HG03045 (cell line): ENCODE measurements around the gene CACNA1E.
"Not testable (repeated sequence)": the region's sequence is repeated elsewhere in the genome, so short reads cannot be mapped to it uniquely, and the experiment has no call there.

ENCODE experiments used
- ATAC-seq: cut with Tn5 transposase; IDR thresholded peaks from one replicate; pipeline ENCODE4 v1.9.1; 2021; ENCODE audit warnings: mild to moderate bottlenecking, moderate library complexity; ENCODE audit not compliant: unreplicated experiment

The CACNA1E gene

DNA sequence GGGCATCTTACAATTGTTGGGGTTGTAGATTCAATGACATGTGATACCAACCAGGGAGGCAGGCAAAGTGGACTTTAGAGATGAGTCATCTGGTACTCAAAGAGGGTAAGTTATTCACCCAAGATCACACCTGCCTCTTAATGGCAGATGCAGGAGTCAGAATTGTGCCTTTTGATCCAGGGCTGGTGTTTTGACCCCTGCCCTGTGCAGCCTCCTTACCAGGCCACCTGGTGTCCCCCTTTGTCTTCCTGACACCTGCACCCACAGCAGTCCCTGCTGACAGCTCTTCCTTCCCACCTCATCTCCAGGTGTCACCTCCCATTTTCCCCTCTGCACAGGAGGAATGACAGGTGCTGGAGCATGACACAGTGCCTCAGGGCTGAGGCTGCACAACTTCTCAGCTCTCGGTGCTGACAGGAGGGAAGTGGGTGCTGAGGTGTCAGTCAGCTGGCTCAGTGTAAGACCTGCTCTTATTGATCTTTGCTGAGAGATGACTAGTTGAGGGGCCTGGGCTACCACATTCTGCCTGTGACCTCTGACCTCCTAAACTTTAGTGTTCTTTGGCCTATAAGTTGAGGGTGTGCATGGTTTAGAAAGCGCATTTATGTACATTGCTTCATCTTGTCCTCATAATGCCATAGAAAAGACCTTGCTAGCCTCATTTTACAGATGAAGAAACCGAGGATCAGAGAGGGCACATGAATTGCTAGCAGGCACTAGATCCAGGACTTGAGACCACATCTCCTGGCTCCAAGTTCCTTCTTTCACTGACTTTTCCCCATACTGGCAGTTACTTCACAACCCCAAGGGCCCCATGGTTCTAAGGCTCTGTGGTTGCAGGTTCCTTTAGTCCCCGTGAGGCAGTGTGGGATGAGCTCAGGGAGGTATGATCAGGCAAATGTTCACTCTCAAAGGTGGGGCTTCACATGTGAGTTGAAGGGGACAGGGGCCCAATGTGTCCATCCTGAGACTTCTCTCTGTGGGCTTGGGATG is 31.3 kb downstream of the CACNA1E start:
- peak; percentile 61 for ATAC-seq

GRCh38 chr1:181516706-181517105 is 33.4 kb downstream of the CACNA1E start:
- ATAC-seq: no peak

DNA sequence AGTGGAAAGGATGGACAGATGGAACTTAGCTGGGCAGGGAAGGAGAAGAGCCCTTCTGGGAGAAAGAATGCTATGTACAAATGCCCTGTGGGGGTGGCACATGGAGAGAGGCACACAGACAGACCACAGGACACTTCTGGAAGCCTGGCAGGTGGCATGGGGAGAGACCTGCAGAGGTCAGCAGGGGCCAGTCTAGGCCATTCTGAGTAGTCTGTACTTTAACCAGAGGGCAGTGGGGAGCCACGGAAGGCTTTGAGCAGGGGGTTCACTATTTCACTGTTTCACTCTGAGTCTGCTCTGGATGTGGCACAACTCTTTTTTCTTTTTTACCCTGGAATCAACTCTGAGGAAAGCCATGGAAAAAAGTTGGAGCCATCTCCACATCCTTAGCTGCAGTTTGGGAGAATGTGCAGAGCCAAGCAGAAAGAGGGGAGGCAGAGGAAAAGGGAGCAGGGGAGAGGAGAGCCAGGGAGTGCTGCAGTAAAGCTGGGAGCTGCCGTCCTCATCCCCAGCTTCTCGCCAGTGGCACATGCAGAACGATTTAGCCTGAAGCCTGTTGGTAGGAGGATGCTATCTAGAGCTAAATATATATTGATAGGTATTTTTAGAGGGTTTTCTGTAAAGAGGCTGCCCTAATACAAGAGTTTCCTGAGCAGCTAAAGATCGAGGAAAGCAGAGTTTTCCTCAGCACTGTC is 34.0 kb downstream of the CACNA1E start:
- ATAC-seq: no peak

DNA sequence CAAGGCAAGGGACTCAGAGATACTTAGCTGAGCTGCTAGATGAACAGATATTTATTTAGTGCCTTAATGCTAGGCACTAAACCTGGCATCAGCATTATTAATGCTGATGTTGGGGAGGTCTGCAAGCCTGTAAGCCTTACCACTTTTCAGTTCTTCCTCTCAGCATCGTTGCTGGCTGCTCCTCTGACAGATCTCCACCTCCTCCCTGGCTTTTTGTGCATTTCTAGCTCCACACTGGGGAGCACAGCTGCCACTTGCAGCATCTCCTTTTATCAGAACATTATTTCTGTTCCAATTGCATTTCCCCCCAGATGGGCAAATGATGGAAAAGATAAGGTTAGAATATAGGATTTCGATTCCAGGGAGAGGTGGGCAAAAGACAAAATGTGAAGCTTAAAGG is 34.8 kb downstream of the CACNA1E start:
- ATAC-seq: no peak

DNA sequence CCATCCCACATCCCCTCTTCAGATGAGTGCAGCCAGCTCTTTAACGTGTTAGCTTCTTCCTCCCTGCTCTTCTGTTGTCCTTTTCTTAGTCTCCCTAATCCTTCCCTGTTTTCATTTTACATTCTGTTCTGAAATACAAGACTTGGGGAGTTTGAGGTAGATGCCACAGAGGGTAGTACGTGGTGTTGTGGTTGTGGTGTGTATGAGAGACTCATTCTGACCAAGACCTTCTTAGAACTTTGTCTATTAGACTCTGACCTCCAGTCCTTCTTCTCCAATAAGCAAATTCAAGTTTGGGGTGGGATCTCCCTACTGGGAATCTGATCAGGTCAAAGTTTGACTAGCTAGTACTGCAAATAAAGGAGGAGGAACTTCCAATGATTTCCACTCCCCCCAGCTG is 39.5 kb downstream of the CACNA1E start:
- ATAC-seq: no peak

DNA sequence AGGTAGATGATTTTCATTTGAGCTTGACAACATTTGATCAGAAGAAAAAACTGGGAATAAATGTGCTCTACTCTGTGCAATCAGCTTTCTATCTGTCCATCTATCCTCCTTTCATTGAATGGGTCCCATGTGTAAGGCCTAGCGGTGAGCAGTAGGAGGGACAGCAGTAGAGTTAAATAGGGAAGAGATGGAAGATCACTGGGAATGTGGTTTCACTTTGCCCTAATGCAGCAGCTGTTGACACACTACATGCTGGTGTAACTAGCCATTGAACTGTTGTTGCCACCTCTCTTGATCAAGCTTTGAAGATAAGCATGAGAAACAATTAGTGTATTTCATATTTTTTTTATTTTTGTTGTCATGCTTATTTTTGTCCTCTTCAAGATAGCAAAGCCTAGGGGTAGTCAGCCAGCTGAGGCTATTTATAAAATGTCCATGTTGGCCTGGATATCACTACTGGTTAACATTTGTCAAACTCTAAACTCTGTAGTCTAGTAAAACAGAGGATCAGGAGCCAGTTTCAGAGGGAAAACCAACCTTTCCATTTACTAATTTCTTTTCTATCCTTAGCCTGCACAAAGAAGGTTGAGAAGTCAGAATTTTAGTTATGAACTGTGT is 41.9 kb downstream of the CACNA1E start:
- no peak for ATAC-seq

GRCh38 chr1:181528241-181528640 is 44.9 kb downstream of the CACNA1E start:
- ATAC-seq: not testable (repeated sequence)

GRCh38 chr1:181531441-181531840 is 48.1 kb downstream of the CACNA1E start:
- ATAC-seq: no peak

GRCh38 chr1:181531951-181532600 is 48.8 kb downstream of the CACNA1E start:
- no peak for ATAC-seq

GRCh38 chr1:181538836-181539235 is 55.5 kb downstream of the CACNA1E start:
- no peak for ATAC-seq

DNA sequence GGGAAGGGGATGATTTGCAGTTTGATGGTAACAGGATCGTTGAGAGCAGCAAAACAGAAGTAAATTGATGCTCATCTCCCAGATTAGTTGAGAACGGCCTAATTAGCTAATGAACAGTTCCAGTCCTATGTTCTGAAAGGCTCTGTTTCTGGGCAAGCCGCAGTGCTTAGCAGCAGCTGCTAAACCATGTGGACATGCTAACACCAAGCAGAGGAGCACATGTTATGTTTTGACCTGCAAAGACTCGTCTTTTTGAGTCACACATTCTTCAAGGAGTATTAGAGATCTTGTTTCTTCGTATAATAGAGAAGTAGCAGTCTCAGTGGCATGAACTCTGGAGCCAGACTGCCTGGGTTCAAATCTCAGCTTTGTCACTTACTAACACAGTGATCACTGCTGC is 58.1 kb downstream of the CACNA1E start:
- no peak for ATAC-seq

GRCh38 chr1:181541947-181542346 is 58.6 kb downstream of the CACNA1E start:
- ATAC-seq: peak; percentile 55

DNA sequence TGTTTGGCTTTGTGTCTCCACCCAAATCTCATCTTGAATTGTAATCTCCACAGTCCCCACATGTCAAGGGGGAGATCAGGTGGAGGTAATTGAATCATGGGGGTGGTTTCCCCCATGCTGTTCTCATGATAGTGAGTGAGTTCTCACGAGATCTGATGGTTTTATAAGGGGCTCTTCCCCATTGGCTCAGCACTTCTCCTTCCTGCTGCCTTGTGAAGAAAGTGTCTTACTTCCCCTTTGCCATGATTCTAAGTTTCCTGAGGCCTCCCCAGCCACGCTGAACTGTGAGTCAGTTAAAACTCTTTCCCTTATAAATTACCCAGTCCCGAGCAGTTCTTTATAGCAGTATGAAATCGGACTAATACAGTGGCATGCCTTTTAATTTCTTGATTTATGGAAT is 59.1 kb downstream of the CACNA1E start:
- not testable (repeated sequence) for ATAC-seq

DNA sequence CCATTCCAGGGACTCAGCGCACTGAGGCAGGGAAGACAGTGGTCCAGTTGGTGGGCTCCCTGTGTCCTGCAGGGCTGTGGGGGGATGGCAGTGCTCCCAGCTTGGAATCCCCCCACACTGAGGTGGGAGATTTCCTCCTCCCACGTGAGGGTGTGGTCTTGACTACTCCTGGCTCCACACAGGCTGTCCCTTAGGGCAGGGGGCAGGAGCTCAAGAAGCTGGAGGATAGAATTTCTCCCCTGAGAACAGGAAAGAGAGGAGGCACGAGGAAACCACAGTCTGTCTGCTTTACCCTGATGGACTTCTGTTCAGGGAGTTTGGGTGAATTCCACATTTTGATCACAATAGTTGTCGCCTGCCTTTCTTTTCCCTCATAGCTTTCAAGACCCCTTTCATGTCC is 62.1 kb downstream of the CACNA1E start:
- no peak for ATAC-seq

DNA sequence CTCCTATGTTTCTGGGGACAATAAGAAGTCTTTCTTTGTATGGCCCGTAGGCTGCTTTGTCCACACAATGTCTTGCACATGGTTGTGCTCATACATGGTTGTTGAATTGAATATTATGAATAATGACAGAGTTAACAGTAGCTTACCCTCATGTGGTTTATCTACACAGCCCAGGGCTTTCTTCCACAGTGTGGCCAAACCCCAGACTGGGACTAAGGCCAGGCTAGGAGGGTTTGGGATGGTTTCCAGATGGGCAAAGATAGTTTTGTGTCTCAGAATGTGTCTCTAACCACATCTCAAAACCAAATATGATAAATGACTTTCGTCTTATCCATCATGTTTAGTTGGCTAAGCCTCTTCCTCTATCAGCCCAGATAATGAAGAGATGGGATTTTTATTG is 65.2 kb downstream of the CACNA1E start:
- ATAC-seq: no peak

DNA sequence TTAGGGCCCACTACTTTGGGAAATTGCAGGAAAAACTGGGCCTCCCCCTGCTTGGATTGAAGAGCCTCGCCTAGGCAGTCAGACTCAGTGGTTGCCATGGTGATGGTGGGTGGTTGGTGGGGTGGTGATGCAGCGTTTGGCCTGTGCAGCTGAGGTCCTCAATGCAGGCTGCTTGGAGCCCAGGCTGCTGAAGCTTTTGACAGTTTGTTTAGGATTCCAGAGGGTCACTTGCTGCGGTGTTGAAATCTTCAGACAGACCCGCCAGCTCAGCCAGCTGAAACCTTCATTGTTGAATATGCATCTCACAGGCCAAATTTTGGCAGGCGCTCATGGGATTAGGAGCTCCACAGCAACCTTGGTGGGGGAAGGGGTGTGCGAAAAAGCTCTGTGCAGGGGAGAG is 67.9 kb downstream of the CACNA1E start:
- ATAC-seq: no peak

DNA sequence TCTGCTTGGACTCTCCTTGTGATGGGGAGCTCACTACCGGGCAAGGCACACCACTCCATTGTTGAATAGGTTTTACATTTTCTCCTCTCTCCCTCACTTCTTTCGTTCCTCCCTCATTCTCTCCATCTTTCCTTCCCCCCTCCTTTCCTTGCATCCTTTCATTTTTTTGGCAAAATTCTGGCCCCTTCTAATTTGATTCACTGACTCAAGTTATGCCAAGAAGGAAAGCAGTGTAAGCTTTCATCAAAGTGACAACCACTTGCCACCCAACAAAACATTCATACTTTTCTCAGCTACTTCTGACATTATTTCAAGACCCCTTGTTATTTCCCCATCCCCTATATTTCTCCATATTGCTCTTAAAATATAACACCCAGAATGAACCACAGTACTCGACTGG is 68.4 kb downstream of the CACNA1E start:
- no peak for ATAC-seq

DNA sequence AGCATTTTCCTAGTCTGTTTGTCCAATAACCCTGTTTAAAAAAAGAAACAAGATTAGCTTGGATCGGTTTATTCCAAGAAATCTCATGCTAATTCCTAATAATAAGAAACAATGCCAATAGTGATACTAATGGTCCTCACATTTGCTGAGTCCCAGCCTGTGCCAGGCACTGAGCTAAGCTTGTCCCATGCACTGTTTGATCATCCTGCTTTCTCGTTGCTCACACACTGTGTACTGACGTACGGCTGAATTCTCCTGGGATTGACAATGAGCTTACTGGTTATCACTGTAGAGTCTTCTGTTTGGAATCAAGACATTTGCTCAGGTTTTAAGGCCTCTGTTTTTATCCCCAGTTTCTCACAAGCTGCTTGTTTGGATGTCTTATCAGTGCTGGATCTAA is 71.1 kb downstream of the CACNA1E start:
- no peak for ATAC-seq

DNA sequence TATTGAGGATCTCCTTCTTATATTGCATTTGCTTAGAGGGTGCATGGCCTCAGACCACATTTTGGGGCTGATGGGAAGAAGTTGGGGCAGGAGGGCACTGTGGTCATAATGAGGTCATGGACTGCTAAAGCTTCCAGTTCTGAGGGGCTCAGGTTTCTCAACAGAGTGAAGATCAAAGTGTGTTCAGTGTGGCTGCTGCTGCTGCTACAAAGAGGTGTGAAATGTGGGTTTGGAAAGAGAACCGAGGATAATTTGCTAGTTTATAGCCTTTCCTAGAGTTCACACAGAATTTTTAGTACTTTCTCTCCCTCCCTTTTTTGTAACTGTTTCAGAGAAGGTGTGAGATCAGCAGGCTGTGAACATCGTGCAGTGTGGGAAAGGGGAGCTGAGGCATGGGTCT is 73.3 kb downstream of the CACNA1E start:
- ATAC-seq: no peak

DNA sequence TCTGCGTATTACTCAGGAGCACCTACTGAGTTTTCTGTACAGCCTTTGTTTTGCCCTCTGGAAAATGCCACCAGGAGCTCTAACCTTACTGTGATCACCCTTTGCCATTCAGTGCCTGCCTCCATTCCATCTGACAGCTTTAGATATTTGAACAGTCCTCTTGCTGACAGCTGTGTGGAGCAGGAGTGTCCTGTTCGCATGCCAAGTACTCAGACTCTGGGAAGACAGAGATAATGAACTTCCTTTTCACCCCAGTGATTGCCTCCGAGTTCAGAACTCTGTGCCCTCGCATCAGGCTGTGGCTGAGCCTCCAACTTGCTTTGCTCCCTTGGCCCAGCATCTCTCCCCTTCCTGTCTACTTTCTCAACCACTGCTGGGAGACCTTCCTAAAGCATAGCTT is 74.0 kb downstream of the CACNA1E start:
- ATAC-seq: no peak

DNA sequence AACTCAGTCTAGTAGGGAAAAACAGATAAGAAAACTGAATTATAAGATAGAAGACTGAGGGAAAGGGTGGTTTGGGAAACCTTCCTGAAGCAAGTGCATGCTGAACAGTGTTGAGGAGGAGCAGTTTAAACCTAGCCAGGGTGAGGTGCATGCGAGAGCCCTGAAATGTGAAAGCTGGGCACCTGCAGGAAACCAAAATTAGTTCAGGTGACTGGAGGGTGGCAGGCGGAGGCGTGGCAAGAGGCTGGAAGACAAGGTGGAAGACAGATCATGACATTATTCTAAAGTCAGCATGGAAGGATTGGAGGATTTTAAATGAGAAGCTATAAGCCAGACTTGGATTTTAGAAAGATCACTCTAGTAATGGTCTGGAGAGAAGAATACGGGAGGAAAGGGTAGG is 75.1 kb downstream of the CACNA1E start:
- no peak for ATAC-seq
